Daoy (cell line): ENCODE measurements around the gene SIGLEC9. TPM values are rescaled to one million over a fixed set of nuclear protein-coding genes. Genes with fewer than 3 reads are reported as not detected.

Experiments
- total RNA-seq: library from RNA; depleted of rRNA; stranded (reverse); fragments of >200 nt; shearing (Covaris generic); gene quantifications from 2 replicates; pipeline ENCODE4 v1.2.3, GENCODE V29; 2014; rRNA removed

SIGLEC9 gene
- total RNA-seq, 1 experiment from 2014 or later = not detected

Other genes starting within 250 kb of the SIGLEC9 start
- not detected in 2 replicates for gene KLK4, start 213.5 kb upstream of the SIGLEC9 start, total RNA-seq
- gene KLK5, start 171.9 kb upstream of the SIGLEC9 start, total RNA-seq = not detected in 2 replicates
- gene KLK6, start 155.3 kb upstream of the SIGLEC9 start, total RNA-seq = not detected in 2 replicates
- not detected in 2 replicates for gene KLK7, start 141.0 kb upstream of the SIGLEC9 start, total RNA-seq
- gene KLK8, start 123.3 kb upstream of the SIGLEC9 start, total RNA-seq = not detected in 2 replicates
- gene KLK10, start 105.2 kb upstream of the SIGLEC9 start, total RNA-seq = 0.63 TPM in 1 of 2 replicates, not detected in the other
- not detected in 2 replicates for gene KLK11, start 98.3 kb upstream of the SIGLEC9 start, total RNA-seq
- not detected in 2 replicates for gene KLK12, start 89.9 kb upstream of the SIGLEC9 start, total RNA-seq
- gene KLK13, start 59.8 kb upstream of the SIGLEC9 start, total RNA-seq = not detected in 2 replicates
- gene KLK14, start 42.0 kb upstream of the SIGLEC9 start, total RNA-seq = not detected in 2 replicates
- gene CTU1, start 16.5 kb upstream of the SIGLEC9 start, total RNA-seq = 19.5 and 32.4 TPM in 2 replicates
- not detected in 2 replicates for gene SIGLEC7, start 17.4 kb downstream of the SIGLEC9 start, total RNA-seq
- gene CD33, start 100.2 kb downstream of the SIGLEC9 start, total RNA-seq = 21.8 and 22.4 TPM in 2 replicates
- gene SIGLECL1, start 126.2 kb downstream of the SIGLEC9 start, total RNA-seq = 0.06 TPM in 1 of 2 replicates, not detected in the other
- 0.24 TPM in 1 of 2 replicates, not detected in the other for gene IGLON5, start 186.7 kb downstream of the SIGLEC9 start, total RNA-seq
- gene VSIG10L, start 217.2 kb downstream of the SIGLEC9 start, total RNA-seq = 0.74 and 1.1 TPM in 2 replicates
- 155 and 193 TPM in 2 replicates for gene ETFB, start 241.5 kb downstream of the SIGLEC9 start, total RNA-seq
- gene CLDND2, start 244.1 kb downstream of the SIGLEC9 start, total RNA-seq = not detected in 2 replicates
- not detected in 2 replicates for gene NKG7, start 247.7 kb downstream of the SIGLEC9 start, total RNA-seq